Thyroid gland (tissue), 4 donors: Measurements from ENCODE around the gene PMM2.

Experiments
- CTCF ChIP-seq, 6 experiments: fragments of 200-600 bp in 3 of 6; fragments of 450-650 bp in 3 of 6; sonication (generic) in 3 of 6; IDR thresholded peaks; one replicate each; pipeline ENCODE4 v1.5.1; 2016 to 2019; ENCODE audit warnings: antibody characterized with exemption in 6 of 6, mild to moderate bottlenecking in 2 of 6, inconsistent platforms in 1 of 6, moderate library complexity in 1 of 6
- POLR2A ChIP-seq, 2 donors: fragments of 450-650 bp; IDR thresholded peaks; one replicate each; pipeline ENCODE4 v1.6.1; 2017; ENCODE audit warnings: antibody characterized with exemption in 2 of 2, mild to moderate bottlenecking in 2 of 2, moderate library complexity in 1 of 2

GRCh38 chr16:8855051-8855786, 57.6 kb downstream of the PMM2 start:
- TF ChIP-seq CTCF (IDR thresholded peaks at IDR 0.05) (no peak), POLR2A (IDR thresholded peaks at IDR 0.05) (no peak)
